GM19035 (cell line): ENCODE data around the gene EHMT1.
"Not testable (repeated sequence)": the region's sequence is repeated elsewhere in the genome, so short reads cannot be mapped to it uniquely, and the experiment has no call there.

Source experiments
- ATAC-seq: cut with Tn5 transposase; IDR thresholded peaks from one replicate; pipeline ENCODE4 v1.9.1; 2021; ENCODE audit not compliant: unreplicated experiment

Gene EHMT1

DNA sequence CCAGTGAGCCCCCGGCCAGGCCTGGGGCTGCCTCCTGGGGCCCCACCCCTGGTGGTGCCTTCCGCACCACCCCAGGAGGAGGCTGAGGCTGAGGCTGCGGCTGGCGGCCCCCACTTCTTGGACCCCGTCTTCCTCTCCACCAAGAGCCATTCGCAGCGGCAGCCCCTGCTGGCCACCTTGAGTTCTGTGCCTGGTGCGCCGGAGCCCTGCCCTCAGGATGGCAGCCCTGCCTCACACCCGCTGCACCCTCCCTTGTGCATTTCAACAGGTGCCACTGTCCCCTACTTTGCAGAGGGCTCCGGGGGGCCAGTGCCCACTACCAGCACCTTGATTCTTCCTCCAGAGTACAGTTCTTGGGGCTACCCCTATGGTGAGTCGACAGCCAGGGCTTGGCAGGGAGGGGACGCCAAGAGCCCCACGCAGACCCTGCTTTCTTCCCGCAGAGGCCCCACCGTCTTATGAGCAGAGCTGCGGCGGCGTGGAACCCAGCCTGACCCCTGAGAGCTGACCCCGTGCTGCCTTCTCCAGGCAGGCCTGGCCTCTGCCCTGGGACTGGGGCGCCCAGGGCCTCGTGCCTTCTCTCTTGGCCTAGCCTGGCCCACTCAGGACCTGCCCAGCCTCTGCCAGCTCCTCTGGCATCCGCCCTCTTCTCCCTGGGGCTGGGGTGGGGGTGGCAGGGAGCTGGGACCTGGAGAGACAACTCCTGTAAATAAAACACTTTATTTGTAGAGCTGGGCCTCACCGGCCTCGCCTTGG lies 4.0 kb upstream of the EHMT1 start:
- ATAC-seq = no peak

DNA sequence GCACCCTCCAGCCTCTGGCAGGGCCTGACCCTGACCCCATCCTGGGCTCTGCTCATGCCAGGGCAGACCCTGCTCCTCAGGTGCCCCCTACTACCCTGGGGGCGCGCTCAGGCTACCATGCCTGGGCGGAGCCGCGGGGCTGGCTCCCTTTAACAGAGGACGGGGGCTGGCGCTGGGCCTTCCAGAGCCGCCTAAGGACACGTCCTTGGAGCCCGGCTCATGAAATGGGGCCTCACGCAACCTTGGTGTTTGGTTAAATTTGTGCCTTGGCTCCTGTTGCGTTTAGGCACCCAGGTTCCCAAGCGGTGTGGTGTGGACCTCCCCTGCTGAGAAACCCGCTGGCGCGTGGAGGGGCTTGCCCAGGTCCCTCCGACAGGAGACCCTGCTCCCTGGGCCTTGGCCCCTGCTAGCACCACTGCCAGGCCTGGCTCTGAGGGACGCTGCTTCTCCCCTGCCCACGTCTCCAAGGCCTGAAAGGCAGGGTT lies 3.4 kb upstream of the EHMT1 start:
- no peak for ATAC-seq

DNA sequence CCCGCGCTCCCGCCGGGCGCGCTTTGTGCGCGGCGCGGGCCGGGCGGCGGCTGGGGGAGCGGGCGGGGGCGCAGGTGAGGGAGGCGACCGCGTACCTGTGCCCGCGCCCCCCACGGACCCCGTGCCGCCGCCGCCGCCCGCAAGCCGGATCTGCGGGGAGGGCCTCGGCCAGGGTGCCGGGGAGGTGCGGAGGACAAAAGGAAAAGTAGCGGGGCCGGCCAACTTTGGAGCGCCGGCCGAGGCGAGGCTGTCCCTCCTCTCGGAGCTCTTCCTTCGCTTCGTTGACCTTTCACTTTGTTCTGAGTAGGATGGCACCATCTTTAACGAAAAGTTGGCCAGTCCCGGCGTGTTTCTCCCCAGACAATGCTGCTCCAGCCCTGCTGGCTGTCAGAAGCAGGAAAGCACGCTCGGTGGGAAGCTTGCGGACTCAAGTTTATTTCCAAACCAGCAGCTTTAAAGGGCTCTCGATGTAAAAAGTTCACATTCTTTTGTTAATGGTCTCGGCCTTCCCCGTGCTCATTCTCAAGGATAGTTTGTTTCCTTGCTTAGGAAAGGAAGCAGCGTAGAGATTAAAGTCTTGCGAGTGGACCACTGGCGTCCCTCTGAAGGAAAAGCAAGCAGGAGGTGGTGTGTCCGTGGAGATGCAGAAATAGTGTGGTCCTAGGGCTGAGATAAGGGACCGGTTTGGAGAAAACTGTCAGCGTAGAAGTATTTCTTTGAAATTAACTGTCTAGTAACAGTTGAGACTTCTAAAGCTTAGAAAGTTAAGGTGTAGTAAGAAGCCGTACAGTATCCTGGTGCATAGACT lies 639 bp downstream of the EHMT1 start:
- peak; percentile 27 for ATAC-seq

DNA sequence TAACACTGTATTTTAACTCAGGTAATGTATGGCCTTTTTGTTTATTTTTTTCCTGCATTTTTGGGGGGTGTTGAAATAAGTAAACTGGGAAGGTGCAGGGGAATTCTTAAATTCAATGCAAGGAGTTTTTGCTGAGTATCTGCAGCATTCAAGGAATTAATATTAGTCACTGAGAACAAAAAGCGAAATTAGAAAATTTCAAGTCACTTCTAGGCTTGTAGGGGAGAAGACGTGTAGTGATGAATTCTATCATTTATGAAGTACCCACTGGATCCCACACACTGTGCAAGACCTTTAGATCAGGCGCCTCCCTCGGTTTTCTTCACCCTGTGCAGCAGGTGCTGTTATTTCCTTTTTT lies 1.2 kb downstream of the EHMT1 start:
- ATAC-seq = no peak

DNA sequence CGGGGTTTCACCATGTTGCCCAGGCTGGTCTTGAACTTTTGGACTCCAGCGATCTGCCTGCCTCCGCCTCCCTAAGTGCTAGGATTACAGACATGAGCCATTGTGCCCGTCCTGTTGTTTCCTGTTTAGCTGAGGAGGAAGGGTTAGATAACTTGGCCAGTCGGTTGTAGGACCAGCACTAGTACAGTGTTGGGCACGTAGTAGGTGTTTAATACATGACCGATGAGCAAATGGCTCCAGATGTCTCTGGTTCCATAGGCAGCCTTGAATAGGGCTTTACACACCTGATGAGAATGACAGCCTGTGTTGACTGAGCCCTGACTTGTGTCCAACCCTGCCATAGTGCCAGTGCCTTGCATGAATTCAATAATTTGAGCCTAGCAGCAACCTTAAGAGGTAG lies 1.8 kb downstream of the EHMT1 start:
- no peak for ATAC-seq

DNA sequence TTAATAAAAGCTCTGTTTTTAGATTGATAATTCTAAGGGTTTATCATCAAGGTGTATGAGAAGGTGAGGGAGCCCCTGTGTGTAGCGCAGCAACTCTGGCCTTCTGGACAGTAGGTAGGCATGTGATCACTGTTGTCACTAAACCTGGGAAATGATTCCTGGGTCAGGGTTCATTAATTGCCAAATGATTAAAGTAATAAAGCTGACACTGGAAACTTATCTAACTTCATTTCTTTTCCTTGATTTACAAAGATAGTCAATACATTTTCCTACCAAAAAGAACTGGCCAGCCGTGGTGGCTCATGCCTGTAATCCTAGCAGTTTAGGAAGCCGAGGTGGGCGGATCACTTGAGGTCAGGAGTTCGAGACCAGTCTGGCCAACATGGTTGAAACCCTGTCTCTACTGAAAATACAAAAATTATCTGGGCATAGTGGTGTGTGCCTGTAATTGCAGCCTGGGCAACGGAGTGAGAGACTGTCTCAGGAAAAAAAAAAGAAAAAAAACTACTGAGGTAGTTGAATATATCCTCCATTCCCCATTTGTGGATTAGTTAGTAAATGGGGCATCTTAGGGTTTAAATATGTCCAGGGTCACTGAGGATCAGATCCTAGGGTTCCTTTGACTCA lies 2.4 kb downstream of the EHMT1 start:
- no peak for ATAC-seq

DNA sequence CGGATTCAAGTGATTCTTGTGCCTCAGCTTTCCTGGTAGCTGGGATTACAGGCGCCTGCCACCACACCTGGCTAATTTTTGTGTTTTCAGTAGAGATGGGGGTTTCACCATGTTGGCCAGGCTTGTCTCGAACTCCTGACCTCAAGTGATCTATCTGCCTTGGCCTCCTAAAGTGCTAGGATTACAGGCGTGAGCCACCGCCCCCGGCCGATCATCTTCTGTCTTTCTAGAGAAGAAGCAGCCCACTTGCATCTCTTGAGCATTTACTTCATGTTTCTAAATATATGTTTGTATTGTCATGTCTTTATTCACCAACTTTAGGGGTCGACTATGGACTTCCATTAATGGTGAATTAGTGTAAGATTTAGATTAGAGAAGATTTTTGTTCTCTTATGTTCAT lies 3.4 kb downstream of the EHMT1 start:
- not testable (repeated sequence) for ATAC-seq

DNA sequence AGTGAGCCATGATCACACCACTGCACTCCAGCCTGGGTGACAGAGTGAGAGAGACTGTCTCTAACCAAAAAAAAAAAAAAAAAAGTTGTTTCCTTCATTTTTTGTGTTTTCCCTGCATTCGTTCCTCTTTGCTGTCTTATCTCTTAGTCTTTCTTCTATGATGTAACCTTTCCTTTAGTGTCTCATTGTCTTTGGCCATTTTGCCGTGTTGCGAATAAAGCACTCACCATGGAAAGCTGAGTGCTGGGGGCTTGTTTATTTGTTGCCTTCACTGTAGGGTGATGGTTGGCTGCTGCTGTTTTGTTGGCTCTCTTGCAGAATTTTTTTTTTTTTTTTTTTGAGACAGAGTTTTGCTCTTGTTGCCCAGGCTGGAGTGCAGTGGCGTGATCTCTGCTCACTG lies 7.7 kb downstream of the EHMT1 start:
- no peak for ATAC-seq

DNA sequence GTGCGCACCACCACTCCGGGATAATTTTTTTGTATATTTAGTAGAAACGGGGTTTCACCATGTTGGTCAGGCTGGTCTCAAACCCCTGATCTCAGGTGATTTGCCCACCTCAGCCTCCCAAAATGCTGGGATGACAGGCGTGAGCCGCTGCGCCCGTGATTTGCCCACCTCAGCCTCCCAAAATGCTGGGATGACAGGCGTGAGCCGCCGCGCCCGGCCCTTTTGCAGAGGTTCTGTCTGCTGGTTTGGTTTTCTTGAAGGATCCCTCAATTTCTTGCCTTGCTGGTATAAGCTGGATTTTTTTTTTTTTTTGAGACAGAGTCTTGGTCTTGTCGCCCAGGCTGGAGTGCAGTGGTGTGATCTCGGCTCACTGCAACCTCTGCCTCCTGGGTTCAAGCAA lies 8.6 kb downstream of the EHMT1 start:
- ATAC-seq = not testable (repeated sequence)

DNA sequence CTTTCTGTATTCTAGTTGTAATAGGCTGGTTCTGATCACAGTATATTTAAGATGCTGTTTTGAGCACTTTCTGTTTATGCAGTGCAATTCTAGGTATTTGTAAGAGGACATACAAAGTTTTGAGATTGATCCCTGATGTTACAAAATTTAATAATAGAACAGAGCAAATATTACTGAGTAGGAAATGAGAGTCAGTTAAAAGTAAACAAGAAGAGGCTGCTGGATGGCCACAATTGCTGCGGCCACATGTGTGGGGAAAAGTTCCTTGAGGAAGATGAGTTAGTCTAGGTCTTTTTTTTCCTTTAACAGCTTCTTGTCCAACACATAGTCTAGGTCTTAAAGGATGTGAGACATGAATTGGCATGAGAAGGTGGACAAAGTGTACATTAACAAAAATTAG lies 11.3 kb downstream of the EHMT1 start:
- ATAC-seq = no peak

DNA sequence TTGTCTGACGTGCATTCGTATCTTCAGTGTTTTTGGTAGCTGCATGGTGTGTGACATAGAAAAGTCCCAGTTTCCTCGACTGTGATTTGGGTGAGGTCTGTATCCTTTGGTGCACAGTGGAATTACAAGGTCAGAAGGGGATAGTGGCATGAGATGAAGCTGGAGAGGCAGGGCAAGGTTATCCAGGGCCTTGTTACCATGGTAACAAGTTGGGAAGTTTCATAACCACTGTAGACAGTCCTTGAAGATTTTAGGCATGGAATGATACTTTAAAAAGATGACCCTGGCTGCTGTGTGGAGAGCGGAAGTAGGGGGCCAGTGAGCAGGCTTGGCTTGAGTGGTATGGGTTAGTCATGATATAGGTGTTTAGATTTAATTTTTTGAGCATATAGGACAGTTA lies 11.9 kb downstream of the EHMT1 start:
- no peak for ATAC-seq

DNA sequence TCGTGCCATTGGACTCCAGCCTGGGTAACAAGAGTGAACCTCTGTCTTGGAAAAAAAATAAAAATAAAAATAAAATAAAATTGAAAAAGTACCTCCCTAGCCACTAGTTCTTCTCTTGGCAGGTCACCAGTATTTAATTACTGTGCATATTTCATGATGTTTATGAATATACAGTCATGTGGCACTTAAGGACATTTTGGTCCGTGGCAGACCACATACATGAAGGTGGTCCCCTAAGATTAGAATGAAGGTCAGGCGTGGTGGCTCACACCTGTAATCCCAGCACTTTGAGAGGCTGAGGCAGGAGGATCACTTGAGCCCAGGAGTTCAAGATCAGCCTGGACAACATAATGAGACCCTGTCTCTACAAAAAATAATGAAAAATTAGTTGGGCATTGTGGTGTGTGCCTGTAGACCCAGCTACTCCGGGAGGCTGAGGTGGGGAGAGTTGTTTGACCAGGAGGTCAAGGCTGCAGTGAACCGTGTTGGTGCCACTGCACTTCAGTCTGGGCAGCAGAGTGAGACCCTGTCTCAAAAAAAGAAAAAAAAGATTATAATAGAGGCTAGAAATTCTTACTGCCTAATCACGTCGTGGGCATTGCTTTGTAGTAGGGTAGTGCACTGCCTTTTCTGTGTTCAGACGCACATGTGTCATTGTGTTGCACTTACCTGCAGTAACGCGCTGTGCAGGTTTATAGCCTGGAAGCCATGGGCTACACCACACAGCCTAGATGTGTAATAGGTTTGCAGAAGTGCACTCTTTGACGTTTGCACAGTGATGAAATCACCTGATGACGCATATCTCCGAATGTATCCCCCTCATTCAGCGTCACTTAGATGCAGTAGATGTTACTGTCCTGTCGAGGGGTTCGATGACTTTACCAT lies 12.8 kb downstream of the EHMT1 start:
- ATAC-seq = no peak

DNA sequence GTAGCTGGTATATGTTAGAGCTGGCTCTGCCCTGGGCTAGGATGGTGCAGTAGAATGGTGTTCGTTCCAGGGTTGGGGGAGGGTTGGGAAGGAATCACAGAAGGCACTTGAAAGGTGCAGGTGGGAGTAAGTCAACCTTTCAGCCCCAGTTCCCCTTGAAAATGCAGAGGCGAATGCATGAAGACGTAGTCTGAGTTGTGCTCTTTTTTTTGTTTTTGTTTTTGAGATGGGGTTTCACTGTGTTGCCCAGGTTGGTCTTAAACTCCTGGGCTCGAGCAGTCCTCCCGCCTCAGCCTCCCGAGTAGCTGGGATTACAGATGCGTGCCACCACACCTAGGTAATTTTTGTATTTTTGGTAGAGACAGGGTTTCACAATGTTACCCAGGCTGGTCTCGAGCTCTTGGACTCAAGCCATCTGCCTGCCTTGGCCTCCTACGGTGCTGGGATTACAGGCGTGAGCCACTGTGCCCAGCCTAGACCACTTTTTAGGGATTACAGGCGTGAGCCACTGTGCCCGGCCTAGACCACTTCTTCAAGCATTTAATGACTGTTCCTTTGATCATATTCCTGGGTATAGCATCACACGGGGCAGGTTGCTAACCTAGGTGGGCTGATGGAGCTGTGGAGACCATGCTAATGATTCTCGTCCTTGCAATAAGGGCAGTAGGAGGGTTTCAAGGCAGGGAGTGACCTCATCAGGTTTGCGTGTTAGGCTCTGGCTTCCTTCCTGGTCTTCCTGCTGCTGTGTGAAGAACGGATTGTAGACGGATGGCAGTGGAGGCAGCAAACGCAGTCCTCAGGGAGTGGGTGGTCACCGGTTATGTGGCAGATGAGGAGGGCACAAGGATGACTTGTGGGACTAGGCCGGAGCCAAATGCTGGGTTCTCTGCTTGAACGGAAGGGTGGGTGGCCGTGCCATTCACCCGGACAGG lies 13.7 kb downstream of the EHMT1 start:
- no peak for ATAC-seq

DNA sequence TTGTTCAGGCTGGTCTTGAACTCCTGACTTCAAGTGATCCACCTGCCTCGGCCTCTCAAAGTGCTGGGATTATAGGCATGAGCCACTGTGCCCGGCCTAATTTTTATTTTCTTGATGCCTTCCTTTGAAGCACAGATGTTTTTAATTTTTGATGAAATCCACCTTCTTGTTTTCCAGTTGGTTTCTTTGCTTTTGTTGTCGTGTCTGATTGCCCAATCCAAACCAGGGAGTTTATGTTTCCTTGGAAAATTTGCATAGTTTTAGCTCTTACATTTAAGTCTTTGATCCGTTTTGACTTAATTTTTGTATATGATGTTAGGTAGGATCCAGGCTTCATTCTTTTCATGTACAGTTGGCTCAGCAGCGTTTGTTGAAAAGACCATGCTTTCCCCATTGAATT lies 15.2 kb downstream of the EHMT1 start:
- no peak for ATAC-seq

DNA sequence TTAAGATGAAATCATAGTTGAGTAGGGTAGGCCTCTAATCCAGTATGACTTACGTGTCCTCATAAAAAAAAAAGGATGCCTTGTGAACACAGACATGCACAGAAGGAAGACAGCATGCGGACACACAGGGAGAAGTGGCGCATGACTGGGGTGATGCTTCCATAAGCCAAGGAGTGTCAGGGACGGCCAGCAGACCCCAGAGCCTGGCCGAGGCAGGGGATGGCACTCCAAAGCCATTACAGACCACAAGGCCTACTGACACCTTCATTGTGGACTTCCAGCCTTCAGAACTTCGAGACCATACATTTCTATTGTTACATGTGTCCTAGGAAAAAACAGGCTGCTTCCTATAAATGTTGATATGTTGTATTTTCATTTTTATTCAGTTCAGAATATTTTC lies 19.9 kb downstream of the EHMT1 start:
- no peak for ATAC-seq

DNA sequence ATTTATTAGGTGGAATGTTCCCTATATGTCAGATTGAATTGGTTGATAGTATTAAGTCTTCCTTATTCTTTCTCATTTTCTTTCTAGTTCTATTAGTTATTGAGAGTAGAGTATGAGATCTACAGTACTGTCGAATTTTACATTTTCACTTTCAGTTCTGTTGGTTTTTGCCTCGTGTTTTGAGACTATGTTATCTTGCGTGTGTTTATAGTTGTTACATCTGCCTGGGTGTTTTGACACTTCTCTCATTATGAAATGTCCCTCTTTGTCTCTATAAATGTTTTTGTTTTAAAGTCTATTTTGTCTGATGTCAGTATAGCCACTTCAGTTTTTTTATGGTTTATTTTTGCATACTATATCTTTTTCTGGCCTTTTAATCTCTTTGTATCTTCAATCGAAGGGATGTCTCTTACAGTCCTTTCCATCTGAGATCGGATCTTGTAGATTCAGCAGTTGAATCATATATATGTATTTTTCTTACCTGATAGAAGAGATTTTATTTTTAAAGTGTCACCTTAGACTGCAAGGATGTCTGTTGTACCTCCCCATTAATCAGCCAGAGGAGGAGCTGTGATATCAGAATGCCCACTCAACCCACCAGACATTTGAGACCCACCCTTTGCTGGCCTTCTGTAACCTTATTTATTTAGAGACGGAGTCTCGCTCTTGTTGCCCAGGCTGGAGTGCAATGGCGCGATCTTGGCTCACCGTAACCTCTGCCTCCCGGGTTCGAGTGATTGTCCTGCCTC lies 20.7 kb downstream of the EHMT1 start:
- ATAC-seq = no peak

DNA sequence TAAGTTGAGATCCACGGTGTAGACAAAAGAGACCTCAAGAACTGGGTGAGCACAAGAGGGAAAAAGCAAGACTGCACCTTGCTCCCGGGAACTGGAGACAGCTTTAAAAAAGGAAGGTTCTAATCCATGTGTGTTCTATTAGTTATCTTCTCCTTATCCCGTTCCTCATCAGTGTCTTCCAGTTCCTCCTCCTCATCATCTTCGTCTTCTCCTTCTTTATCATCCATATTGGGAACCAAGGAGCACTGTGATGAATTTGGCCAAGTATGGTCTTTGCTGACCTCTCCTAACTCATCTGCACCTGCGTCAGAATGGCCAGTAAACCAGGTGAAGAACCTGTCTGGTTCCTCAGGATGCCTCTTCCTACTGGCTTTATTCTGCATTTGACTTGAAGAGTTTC lies 22.1 kb downstream of the EHMT1 start:
- ATAC-seq = no peak

DNA sequence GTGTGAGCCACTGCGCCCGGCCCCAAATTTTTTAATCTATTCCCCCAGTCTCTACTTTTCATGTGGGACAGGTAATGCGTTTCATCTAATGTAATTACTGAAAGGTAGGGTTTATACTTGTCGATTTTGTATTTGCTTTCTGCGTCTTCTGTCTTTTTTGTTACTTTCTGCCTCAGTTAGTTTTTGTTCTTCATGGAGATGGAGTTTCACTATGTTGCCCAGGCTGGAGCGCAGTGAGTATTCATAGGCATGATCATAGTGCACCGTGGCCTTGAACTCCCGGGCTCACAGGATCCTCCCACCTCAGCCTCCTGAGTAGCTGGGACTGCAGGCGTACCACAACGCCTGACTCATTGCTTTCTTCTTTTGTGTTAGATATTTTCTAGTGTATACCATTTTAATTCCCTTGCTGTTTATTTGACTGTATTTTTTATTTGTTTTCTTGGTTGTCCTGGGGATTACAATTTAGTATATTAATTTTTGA lies 23.4 kb downstream of the EHMT1 start:
- ATAC-seq = no peak

DNA sequence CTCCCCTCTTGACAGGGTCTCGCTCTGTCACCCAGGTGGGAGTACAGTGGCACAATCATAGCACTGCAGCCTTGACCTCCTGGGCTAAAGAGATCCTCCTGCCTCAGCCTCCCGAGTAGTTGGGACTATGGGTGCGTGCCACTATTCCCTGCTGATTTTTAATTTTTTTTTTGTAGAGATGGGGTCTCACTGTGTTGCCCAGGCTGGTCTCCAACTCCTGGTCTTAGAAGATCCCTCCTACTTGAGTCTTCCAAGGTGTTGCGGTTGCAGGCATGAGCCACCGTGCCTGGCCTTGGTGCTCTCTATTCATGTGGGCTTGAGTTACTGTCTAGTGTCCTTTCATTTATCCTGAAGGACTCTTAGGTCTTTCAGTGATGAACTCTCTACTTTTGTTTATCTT lies 24.1 kb downstream of the EHMT1 start:
- no peak for ATAC-seq
